ENCODE results near the gene AUNIP. TPM values are rescaled to one million over a fixed set of nuclear protein-coding genes. Genes with fewer than 3 reads are reported as not detected.

Gene AUNIP
- total RNA-seq, 1 experiment from 2014 or later, result 17.6 TPM

GRCh38 chr1:25821630-25822091, 37.6 kb downstream of the AUNIP start:
- intact Hi-C loops (cut with micrococcal nuclease), result loop anchor here (5.0 kb wide), 1 partner anchor 176 kb away; the partner anchor contains the start of gene PAFAH2
- H3K27ac ChIP-seq (ENCODE audit: low read length), result no peak overlapping the region

GRCh38 chr1:25821112-25821476, 38.2 kb downstream of the AUNIP start:
- POLR2A ChIA-PET (ENCODE audit: unreplicated experiment), result no interaction called here
- H3K9ac ChIP-seq (ENCODE audit: low read length), result peak overlapping the region; percentile 89
- H3K4me1 ChIP-seq (ENCODE audit: insufficient read depth, low read length), result peaks cover 23% of the 10 kb centered on the region
- no peaks in the 10 kb centered on the region for H3K27me3 ChIP-seq (ENCODE audit: low read length)
- no peaks in the 10 kb centered on the region for H3K9me3 ChIP-seq (ENCODE audit: low read length)
- DNase-seq (peak; percentile 6), ATAC-seq (no peak)
- H3F3A ChIP-seq (ENCODE audit: low read length, unreplicated experiment), result no peaks in the 10 kb centered on the region
- H3K79me2 ChIP-seq (ENCODE audit: low read length), result peaks cover 41% of the 10 kb centered on the region
- CTCF ChIA-PET, result interaction anchor here (0.9 kb wide), 1 partner anchor 212 kb away, joined by 3 read pairs; no protein-coding TSS in a partner anchor
- H3K4me2 ChIP-seq (ENCODE audit: low read length), result peak overlapping the region; percentile 93
- H3K36me3 ChIP-seq (ENCODE audit: low read depth, low read length), result peaks cover 2% of the 10 kb centered on the region; the same call in 1 of the 2 replicates
- H3K27ac ChIP-seq (ENCODE audit: low read length), result no peak overlapping the region
- TSS peak; percentile 15 for BruUV-seq (replicated peaks)
- intact Hi-C loops (cut with micrococcal nuclease), result loop anchor here (5.0 kb wide), 1 partner anchor 176 kb away; the partner anchor contains the start of gene PAFAH2
- peak overlapping the region; percentile 93 for H3K4me3 ChIP-seq (ENCODE audit: low read length)
- peaks cover 11% of the 10 kb centered on the region; the same call in 1 of the 2 replicates for H4K20me1 ChIP-seq (ENCODE audit: low read length)
- no peaks in the 10 kb centered on the region for H3K9me2 ChIP-seq (replicated peaks; ENCODE audit: low read length)
- no peak for TF ChIP-seq EZH2 (IDR thresholded peaks at IDR 0.05; ENCODE audit: low read length, unreplicated experiment)
- TF ChIP-seq CTCF (conservative IDR thresholded peaks at IDR 0.05; ENCODE audit: low read depth, low read length), result no peak
- TF ChIP-seq EZH2phosphoT487 (IDR thresholded peaks at IDR 0.05; ENCODE audit: borderline replicate concordance, low read length), result no peak
- H2AFZ ChIP-seq (ENCODE audit: low read length), result peak overlapping the region; percentile 88

More at GRCh38 chr1:25821630-25822091, 37.6 kb downstream of the AUNIP start:
- peak; percentile 25 for DNase-seq
- POLR2A ChIA-PET (ENCODE audit: unreplicated experiment), result no interaction called here
- Histone ChIP-seq H3F3A (ENCODE audit: low read length, unreplicated experiment) (no peaks in the 10 kb centered on the region), H3K27me3 (ENCODE audit: low read length) (no peaks in the 10 kb centered on the region), H3K4me1 (ENCODE audit: insufficient read depth, low read length) (peaks cover 23% of the 10 kb centered on the region), H3K36me3 (ENCODE audit: low read depth, low read length) (peaks cover 7% of the 10 kb centered on the region; the same call in 1 of the 2 replicates), H4K20me1 (ENCODE audit: low read length) (peaks cover 11% of the 10 kb centered on the region; the same call in 1 of the 2 replicates), H3K79me2 (ENCODE audit: low read length) (peaks cover 41% of the 10 kb centered on the region), H3K4me3 (ENCODE audit: low read length) (peak overlapping the region; percentile 93), H3K9me3 (ENCODE audit: low read length) (no peaks in the 10 kb centered on the region), H2AFZ (ENCODE audit: low read length) (no peak overlapping the region), H3K9me2 (replicated peaks; ENCODE audit: low read length) (no peaks in the 10 kb centered on the region), H3K9ac (ENCODE audit: low read length) (no peak overlapping the region), H3K4me2 (ENCODE audit: low read length) (peak overlapping the region; percentile 93)
- BruUV-seq (replicated peaks), result no TSS peak
- no peak for ATAC-seq
- CTCF ChIA-PET, result no interaction called here
- TF ChIP-seq EZH2phosphoT487 (IDR thresholded peaks at IDR 0.05; ENCODE audit: borderline replicate concordance, low read length) (no peak), CTCF (conservative IDR thresholded peaks at IDR 0.05; ENCODE audit: low read depth, low read length) (no peak), EZH2 (IDR thresholded peaks at IDR 0.05; ENCODE audit: low read length, unreplicated experiment) (no peak)
